ENCODE results near the gene SLC6A1.

DNA sequence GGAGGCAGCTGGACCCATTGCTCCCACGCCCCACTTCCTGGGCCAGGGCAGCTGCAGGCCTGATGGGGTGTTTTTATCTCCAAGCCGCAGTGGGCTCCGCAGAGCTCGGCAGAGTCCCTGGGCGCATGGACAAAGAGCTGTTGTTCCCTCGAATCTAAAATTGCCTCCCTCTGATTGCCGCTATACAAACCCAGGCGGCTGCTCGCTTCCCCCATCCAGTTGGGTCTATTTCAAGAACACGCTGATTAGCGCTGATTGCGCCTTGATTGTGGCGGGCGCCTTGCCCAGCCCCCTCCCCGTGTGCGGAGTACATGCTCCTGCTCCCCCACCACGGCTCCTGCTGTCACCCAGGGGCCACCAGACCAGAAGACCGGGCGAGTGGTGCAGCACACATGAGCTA is 43.4 kb upstream of the SLC6A1 start:
- TF ChIP-seq, protein P1, sequence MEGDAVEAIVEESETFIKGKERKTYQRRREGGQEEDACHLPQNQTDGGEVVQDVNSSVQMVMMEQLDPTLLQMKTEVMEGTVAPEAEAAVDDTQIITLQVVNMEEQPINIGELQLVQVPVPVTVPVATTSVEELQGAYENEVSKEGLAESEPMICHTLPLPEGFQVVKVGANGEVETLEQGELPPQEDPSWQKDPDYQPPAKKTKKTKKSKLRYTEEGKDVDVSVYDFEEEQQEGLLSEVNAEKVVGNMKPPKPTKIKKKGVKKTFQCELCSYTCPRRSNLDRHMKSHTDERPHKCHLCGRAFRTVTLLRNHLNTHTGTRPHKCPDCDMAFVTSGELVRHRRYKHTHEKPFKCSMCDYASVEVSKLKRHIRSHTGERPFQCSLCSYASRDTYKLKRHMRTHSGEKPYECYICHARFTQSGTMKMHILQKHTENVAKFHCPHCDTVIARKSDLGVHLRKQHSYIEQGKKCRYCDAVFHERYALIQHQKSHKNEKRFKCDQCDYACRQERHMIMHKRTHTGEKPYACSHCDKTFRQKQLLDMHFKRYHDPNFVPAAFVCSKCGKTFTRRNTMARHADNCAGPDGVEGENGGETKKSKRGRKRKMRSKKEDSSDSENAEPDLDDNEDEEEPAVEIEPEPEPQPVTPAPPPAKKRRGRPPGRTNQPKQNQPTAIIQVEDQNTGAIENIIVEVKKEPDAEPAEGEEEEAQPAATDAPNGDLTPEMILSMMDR (IDR thresholded peaks at IDR 0.05) = no peak
- no peak for TF ChIP-seq POLR2A (IDR thresholded peaks at IDR 0.05)
